HG02588 (cell line): ENCODE data around the gene ATAD2B.

Source experiments
- ATAC-seq: cut with Tn5 transposase; IDR thresholded peaks from one replicate; pipeline ENCODE4 v1.9.1; 2021; ENCODE audit warnings: mild to moderate bottlenecking, moderate library complexity; ENCODE audit not compliant: unreplicated experiment

Gene ATAD2B

DNA sequence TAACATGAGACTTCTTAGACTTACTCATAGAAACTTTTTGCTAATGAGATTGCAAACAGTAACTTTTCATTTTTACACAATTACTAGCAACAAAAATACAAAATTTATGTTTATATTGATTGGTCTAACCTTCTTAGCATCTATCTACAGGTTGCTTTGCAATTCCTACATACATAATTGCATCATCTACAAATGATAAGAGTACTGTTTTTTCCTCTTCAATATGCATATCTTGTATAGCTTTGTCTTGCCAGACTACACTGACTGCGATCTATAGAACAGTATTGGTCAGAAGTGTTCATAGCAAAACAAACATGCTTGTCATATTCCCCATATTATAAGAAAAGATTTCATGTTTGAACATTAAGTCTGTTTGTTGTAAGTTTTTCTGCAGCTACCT is 87.9 kb downstream of the ATAD2B start:
- no peak for ATAC-seq

DNA sequence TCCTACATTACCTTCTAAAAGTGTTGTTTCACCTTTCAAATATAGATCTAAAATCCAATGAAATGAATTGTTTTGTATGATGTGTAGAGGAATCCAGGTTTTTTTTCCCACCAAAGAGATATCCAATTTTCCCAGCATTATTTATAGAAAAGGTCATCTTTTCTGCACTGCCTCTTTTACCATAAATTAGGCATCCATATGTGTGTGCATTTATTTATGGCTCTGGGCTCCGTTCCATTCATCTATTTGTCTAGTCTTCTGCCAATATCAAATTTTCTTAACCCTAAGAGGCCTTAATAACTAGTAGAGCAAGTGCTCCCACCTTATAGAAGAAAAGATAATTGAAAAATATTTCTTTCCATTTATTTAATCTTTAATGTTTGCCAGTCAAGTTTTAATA is 88.3 kb downstream of the ATAD2B start:
- ATAC-seq: no peak

DNA sequence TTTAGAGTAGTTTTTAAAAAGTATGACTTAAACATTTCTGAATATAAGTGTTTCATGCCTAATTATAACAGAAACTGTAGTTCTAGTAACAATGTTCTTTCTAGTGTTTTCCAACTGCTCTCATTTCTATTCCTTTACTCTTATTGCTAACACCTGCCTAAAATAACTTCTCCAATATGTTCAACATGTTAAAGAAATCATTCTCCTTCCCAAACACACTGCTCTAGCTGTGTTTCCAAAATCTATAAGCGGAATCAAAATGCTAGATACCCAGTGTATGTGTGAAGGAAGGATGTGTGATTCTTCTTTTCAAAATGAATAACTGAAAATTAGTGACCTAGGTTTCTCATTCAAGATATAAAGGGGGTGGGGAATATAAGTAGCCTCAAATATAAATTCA is 89.1 kb downstream of the ATAD2B start:
- ATAC-seq: no peak

DNA sequence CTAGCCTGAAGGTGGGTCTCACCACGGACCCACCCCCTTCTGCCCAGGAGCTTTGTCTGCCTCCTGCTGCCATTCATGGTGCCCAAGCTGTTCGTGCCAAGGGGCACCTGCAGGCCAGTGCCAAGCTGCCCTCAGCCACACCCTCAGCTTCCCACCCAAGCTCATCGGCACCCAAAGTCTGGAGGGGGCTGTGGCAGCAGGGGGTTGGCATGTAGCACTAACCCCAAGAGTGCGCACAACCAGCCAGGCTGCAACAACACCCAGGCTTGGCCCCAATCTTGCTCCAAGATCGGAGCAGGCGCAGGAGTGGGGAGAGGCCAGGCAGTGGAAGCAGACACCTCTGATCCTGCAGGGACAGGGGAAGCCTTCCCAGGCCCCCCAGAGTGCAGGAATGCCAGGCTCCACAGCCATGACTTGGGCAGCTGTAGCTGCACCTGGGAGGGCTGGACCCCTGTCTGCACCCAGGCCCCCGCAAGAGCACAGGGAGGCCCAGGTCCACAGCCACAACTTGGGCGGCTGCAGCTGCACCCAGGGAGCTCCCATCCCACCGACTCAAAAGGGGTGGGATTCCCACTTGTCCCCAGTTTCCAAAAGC is 89.9 kb downstream of the ATAD2B start:
- no peak for ATAC-seq

DNA sequence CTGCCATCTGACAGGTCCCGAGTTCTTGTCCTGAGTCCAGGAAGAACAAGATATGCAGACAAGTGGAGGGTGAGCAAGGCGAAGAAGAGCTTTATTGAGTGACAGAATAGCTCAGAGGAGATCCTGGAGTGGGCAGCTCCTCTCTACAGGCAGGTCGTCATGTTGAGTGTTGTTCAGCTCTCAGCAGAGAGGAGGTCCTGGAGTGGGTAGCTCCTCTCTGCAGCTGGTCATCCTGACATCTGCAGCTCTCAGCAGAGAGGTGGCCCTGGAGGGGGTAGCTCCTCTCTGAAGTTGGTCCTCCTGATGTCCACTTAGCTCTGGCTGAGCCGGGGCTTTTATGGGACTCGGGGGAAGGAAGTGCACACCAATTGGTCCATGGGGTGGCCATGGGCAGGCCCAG is 90.4 kb downstream of the ATAD2B start:
- no peak for ATAC-seq

DNA sequence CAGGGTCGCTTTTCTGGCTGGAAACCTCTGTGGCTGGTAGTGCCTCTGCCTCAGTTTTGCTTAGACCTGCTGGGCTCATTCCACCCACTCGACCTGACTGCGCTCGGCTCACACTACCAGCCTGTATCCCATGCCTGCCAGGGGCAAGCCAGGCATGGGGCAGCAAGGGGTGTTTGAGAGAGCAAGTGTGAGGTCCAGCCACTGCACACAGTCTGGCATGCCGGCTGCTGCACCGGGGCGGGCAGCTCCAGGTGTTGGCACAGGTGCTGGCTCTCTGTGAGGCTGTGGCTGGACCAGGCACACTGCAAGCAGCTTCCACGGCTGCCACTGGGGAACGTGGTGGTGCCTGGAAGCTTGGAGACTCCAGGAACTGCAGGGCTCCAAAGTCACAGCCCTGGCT is 90.9 kb downstream of the ATAD2B start:
- no peak for ATAC-seq

DNA sequence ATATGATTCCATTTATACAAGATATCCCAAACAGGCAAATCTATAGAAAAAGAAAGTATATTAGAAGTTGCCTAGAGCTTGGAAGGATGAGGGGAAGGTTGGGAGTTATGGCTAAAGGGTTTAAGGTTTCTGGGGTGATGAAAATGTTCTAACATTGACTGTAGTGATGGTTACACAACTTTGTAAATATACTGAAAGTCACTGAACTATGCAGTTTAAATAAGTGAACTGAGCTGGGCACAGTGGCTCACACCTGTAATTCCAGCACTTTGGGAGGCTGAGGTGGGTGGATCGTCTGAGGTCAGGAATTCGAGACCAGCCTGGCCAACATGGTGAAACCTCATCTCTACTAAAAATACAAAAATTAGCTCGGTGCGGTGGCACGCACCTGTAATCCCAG is 91.5 kb downstream of the ATAD2B start:
- no peak for ATAC-seq

DNA sequence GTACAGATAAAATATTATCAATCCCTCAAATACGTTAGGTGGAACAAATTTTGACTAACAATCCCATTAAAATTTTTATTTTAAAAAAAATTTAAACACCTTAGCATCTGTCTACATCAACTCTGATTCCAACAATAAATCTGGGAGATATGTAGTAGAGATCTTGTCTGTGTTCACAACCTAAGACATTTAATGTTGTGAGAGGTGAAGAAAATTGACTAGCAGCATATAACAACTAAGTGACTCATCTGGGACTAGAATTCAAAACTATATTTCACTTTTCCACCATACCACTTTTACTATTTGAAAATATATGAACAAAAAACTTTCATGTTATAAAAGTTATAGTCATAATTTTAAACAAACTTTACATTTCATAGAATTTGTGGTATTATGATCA is 97.9 kb downstream of the ATAD2B start:
- no peak for ATAC-seq

DNA sequence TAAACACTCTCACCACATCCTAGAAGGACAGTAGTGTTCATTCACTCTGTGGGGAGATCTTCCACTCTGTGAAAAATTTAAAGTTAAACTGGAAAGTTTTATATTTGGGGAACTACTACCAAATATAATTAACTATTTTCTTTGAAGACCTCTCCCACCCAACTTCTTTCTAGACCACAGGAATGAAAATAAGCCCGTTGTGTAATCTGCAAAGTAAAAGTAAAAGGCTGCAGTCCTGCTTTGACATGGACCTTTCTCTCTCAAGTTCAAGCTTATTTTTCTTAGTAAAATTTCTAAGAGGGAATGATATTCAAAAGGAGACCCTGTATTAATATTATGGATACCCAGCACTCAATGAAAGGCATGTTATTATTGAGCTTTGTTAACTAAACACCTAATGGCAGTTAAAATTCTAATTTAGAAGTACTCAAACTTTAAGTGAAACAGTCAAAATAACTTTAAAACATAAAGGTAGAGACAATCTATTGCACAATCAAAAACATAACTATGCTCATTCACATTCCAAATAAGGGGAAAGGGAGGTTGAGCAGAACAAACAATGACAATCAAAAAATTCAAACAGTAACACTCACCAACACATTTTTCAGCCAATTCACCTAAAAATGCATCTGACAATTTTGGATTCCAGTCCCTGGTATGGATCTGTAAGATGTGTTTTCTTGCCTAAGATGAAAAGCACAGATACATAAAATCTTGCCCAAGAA is 98.5 kb downstream of the ATAD2B start:
- ATAC-seq: no peak

DNA sequence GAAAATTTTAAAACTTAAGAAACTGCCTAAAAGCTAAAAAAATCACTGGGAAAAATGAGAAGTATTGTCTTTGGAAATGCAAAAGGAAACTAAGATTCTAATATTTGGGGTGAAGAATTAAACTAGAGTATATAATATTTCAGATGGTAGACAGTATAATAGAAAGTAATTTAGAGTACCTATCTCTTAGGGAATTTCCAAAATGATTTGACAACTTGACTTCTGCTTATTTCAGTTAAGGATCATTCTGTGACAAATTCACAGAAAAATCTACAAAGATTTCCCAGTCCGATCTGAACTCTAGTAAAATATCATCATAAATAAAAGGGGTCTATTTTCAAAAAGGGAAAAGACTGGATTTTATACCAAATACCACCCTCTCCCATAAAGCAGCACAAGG is 99.6 kb downstream of the ATAD2B start:
- no peak for ATAC-seq

DNA sequence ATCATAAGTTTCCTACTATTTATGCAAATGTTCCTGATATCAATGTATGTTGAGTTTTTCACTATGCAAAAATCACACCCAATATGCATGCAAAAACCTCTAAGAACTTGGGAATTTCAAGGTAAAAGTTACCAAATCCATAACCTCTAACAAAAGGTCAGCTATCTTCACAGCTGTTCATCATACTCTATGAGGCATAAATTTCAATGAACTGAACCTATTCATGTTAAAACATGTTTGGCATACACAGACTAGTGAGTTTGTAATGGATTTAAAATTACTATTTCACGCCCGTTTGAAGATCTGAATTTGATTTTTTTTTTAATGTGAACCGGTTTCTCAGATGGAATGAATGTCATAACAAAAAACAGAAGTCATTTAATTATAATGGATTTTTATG is 100.2 kb downstream of the ATAD2B start:
- no peak for ATAC-seq

DNA sequence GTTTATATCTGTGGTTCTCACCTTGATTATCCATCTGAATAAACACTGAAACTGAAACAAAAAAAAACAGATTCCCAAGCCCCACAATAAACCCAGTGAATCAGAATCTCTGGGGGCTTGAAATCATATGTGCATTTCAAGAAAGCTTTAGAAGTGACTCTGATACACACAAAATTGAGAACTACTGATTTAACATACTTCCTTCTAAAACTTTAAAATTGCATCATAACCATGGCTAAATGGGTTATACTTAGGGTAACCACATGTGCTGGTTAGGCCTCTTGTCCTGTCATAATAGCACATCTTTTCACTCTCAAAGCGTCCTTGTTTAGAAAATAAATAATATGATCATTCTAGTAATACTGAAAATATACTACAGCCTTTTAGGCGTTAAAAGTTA is 100.9 kb downstream of the ATAD2B start:
- no peak for ATAC-seq

DNA sequence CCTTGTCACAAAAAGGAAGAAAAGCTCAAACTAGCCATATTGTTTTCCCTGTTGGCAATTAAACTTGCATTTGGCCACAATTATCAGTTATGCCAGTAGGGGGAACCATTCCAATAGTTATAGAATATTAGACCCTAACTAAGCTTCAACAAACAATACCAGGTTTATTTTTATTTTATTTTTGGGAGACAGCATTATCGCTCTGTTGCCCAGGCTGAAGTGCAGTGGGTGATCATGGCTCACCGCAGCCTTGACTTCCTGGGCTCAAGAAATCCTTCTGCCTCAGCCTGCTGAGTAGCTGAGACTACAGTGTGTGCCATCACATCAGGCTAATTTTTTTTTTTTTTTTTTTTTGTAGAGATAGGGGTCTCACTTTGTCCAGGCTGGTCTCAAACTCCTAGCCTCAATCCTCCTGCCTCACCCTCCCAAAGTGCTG is 102.1 kb downstream of the ATAD2B start:
- ATAC-seq: no peak

DNA sequence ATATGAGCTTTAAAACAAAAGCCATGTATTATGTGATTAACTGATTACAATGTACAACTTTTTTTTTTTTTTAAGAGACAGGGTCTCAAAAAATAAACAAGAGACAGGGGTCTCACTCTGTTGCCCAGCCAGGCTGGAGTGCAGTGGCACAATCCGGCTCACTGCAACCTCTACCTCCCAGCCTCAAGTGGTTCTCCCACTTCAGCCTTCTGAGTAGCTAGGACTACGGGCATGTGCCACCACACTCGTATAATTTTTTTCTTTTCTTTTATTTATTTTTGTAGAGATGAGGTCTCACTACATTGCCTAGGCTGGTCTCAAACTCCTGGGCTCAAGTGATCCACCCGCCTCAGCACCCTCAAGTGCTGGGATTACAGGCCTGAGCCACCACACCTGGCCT is 103.1 kb downstream of the ATAD2B start:
- no peak for ATAC-seq

DNA sequence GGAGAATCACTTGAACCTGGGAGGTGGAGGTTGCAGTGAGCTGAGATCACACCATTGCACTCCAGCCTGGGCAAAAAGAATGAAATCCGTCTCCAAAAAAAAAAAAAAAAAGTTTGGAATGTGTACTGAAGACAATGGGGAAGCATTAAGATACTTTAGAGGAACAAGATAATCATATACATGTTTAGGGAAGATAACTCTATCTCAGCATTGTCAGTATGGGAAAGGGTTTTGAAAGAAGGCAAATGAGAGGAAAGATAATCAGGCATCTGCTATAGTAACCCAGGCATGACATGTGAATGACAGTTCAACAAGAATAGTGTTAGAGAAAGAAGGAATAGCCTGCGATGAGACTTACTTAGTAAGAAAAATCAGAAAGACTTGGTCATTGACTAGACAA is 112.0 kb downstream of the ATAD2B start:
- no peak for ATAC-seq

DNA sequence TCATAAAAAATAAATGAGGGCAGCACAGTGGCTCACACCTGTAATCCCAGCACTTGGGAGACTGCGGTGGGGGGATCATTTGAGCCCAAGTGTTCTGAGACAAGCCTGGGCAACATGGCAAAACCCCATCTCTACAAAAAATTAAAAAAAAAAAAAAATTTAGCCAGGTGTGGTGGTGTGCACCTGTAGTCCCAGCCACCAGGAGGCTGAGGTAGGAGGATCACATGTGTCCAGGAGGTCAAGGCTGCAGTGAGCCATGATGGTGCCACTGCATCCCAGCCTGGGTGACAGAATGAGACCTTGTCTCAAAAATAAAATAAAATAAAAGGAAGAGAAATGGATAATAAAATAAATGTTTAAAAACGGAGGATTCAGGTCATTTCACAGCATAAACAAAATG is 113.5 kb downstream of the ATAD2B start:
- ATAC-seq: no peak

DNA sequence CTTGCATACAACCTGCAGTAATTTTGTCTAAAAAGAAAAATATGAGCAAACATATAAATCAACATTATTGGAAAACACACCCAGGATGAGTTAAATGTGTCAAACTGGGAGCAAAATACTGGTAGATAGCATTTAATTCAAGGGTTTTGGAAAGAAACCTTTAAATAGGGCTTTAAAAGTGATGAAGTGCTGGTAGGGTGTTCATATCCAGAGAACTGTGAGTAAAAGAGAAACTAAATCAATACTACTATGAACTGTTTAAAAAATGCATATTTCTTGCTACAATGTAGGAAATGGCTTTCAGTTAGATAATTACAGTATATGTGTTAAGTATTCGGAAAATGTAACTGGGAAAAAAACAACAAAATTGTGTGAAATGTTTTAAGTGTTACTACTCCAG is 117.8 kb downstream of the ATAD2B start:
- ATAC-seq: no peak

DNA sequence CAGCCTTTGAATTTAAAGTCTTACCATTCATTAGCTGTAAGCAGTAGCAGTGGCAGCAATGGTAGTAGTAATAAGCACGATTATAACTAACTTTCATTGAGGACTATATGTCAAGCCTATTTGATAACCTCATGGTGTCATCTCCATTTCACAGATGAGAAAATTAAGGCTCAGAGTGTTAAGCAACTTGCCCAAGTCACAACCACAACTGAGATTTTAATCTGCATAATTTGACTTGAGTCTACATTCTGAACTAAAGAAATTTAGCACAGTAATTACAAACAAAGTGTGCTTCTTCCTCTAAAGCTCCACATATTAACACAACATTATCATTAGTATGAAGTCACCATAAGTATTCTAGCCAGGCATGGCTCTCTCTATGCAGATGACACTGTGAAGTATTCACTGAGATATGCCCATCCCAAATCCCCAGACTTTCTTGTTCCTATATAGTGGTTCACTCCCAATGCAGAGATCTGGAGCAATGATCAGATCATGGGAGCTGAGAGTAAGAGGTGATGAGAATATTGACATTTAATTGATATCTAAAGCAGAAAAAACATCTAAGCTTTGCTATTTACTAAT is 120.2 kb downstream of the ATAD2B start:
- ATAC-seq: no peak

DNA sequence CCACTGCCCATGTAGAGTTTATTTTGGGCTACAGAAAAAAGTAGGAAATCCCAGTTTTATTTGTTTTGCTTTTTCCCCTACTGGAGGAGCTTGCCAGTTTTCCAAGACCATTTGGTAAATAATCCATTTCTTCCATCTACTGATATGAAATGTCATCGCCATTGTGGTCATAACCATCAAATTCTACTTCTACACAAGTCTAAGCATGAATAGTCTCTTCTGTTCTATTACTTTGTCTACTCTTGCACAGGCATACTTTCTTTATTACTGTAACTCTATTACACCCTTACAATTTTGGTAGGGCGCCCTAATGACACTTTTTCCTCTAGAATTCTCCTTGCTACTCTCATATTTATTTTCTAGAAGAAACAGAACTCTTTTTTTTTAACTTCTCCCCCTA is 120.7 kb downstream of the ATAD2B start:
- ATAC-seq: no peak

DNA sequence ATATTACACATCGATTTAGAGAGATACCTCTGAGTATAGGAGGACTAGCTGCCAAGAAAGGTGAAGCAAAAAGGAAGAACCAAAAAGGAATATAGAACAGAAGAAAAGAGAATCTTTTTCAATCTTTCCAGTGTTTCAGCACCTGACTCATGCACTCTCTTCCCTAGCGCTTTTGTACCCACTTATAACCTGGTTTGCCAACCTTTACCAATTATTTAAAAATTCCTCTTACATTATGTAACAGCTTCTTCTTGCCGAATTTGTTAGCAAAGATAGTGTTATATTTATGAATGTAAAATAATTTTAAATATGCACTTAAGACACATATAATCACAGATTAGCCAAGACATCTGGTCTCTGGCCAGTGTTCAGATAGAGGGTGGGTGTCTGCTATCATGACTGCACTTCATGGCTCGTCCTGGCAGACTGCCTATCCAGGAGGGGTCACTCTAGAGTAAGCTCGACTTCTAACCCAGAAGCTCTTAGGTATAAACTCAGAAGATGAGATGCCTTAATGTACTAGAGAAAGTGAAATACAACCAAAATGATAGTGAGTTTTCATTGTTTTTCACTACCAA is 122.9 kb downstream of the ATAD2B start:
- ATAC-seq: no peak

DNA sequence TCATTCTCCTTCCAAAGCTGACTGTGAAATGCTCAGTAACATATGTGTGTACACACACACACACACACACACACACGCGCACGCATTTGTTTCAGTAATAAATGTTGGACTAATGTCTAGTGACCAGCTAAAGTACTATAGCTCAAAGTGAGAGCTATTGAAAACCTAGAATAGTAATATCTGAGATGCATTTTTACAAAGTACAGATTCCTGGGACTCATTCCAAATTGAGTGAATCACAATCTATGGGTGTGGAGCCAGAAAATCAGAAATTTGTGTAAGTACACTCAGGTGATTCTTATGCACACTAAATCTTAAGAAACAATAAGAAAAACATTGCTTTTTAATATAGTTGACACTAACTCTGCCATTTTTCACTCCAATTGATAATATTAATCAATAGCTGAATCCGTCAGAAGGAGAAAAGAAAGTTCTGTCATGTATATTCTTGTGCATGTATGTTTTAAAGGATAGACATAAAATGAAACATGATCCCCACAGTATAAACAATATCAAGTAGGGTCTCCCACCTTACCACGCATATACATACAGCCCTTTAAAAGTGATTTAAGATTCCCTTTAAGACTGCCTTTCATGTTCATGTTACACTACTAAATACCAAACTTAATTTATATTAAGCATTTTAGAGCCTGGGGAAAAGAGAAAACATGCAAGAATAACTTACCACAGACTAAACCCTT is 123.5 kb downstream of the ATAD2B start:
- ATAC-seq: no peak

DNA sequence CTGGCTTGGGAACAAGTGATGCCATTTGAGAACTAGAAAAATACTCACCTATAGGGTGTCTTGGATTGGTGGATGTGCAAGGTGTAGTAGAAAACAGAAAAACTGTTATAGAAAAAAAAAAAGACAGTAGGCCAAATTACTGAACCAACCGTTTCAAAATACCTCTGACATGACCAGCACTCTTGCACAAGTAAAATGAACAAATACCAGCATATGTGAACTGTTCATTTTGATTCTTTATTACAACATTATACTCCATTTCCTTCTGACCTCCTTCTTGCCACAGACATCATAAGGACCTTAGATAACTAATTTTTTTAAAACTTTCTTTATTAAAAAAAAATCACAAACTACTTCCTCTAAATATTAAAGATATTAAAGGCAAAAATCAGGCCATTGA is 125.5 kb downstream of the ATAD2B start:
- ATAC-seq: no peak
